Muscle layer of duodenum (tissue), 2 donors: ENCODE measurements around the gene SIRPA.

Experiments
- H3K27ac ChIP-seq: one replicate; pipeline ENCODE4 v1.7.0; 2013; ENCODE audit warnings: mild to moderate bottlenecking, low read length
- H3K27me3 ChIP-seq: one replicate; pipeline ENCODE4 v1.7.0; 2013; ENCODE audit warnings: low read depth, mild to moderate bottlenecking, control low read depth, low read length
- H3K36me3 ChIP-seq, 2 donors: one replicate each; pipeline ENCODE4 v1.7.0; 2013; ENCODE audit warnings: low read length in 2 of 2, control low read depth in 1 of 2, mild to moderate bottlenecking in 1 of 2; ENCODE audit not compliant: insufficient read depth in 2 of 2, control insufficient read depth in 1 of 2
- H3K4me1 ChIP-seq, 2 donors: one replicate each; pipeline ENCODE4 v1.7.0; 2013; ENCODE audit warnings: low read length in 2 of 2, mild to moderate bottlenecking in 2 of 2, control low read depth in 1 of 2, moderate library complexity in 1 of 2; ENCODE audit not compliant: insufficient read depth in 2 of 2, control insufficient read depth in 1 of 2
- H3K4me3 ChIP-seq, 2 donors: one replicate each; pipeline ENCODE4 v1.7.0; 2013; ENCODE audit warnings: low read length in 2 of 2, low read depth in 1 of 2, mild to moderate bottlenecking in 1 of 2
- H3K9me3 ChIP-seq, 2 donors: one replicate each; pipeline ENCODE4 v1.7.0; 2013; ENCODE audit warnings: low read length in 2 of 2, control low read depth in 1 of 2, mild to moderate bottlenecking in 1 of 2; ENCODE audit not compliant: control insufficient read depth in 1 of 2
- donor health status: healthy.

The SIRPA gene

GRCh38 chr20:1953621-1954020 is 58.4 kb downstream of the SIRPA start:
- H3K36me3 ChIP-seq, result no peaks in the 10 kb centered on the region
- no peak overlapping the region for H3K27ac ChIP-seq
- no peaks in the 10 kb centered on the region for H3K9me3 ChIP-seq
- no peaks in the 10 kb centered on the region for H3K4me1 ChIP-seq
- no peaks in the 10 kb centered on the region for H3K27me3 ChIP-seq
- no peak overlapping the region for H3K4me3 ChIP-seq

DNA sequence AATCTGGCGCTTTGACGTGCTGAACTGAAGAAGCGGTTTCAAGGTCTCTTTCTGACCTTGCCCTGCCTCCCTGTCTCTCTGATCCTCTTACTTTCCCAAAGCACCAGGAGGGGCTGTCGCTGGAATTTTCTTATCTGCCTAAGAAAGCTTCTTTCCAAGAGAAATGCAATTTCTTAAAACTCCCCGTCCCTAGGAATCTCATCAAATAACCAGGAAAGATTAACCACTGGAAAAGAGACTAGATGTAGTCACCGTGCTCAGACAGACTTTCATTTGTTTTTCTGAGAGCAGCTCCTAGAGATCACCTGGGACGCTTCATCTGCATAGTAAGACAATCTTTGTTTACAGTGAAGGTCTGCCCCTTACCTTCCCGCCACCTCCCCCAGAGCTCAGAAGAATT is 60.0 kb downstream of the SIRPA start:
- no peak overlapping the region for H3K4me3 ChIP-seq
- H3K27ac ChIP-seq, result no peak overlapping the region
- H3K9me3 ChIP-seq, result no peaks in the 10 kb centered on the region
- H3K4me1 ChIP-seq, result no peaks in the 10 kb centered on the region
- H3K36me3 ChIP-seq, result no peaks in the 10 kb centered on the region
- no peaks in the 10 kb centered on the region for H3K27me3 ChIP-seq

DNA sequence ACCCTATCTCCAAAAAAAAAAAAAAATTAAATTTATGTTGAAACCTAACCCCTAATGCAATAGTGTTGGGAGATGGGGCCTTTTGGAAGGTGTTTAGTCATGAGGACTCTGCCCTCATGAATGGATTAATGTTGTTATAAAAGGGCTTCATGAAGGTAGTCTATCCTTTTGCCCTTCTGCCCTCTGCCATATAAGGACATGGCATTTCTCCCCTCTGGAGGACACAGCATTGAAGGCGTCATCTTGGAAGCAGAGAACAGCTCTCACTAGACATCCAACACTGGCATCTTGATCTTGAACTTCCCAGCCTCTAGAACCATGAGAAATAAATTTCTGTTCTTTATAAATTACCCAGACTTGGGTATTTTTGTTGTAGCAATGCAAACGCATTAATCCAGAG is 63.2 kb downstream of the SIRPA start:
- Histone ChIP-seq H3K36me3 (no peaks in the 10 kb centered on the region), H3K4me1 (no peaks in the 10 kb centered on the region), H3K4me3 (no peak overlapping the region), H3K27me3 (no peaks in the 10 kb centered on the region), H3K9me3 (no peaks in the 10 kb centered on the region), H3K27ac (no peak overlapping the region)

DNA sequence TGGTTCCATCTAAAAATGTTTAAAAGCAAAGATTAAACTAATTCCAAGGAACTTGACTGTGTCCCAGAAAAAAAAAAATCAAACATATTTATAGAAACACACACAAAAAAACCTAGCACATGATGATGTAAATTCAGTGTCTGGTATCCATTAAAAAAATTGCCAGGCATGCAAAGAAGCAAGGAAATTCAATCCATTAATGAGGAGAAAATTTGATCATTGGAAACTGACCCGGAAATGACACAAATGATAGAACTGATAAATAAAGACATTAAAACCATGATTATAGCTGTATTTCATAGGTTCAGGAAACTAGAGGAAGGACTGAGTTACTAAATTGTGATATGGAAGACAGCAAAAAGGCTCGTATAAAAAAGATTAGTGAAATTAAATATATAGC is 63.9 kb downstream of the SIRPA start:
- Histone ChIP-seq H3K27ac (no peak overlapping the region), H3K9me3 (no peaks in the 10 kb centered on the region), H3K36me3 (no peaks in the 10 kb centered on the region), H3K27me3 (no peaks in the 10 kb centered on the region), H3K4me1 (no peaks in the 10 kb centered on the region), H3K4me3 (no peak overlapping the region)

GRCh38 chr20:1961374-1961773 is 66.2 kb downstream of the SIRPA start:
- Histone ChIP-seq H3K4me1 (peaks cover 0 to 8% of the 10 kb centered on the region in 2 donors), H3K27me3 (no peaks in the 10 kb centered on the region), H3K9me3 (no peaks in the 10 kb centered on the region), H3K27ac (no peak overlapping the region), H3K36me3 (no peaks in the 10 kb centered on the region), H3K4me3 (no peak overlapping the region)

DNA sequence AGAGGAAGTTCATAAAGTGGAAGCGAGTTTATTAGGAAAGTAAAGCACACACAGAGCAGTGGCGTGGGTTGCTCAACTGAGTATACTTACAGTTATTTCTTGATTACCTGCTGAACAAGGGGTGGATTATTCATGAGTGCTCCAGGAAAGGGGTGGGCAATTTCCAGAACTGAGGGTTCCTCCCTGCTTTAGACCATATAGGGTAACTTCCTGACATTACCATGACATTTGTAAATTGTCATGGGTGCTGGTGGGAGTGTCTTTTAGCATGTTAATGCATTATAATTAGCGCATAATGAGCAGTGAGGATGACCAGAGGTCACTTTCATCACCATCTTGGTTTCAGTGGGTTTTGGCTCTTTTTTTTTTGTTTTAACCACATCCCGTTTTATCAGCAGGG is 68.9 kb downstream of the SIRPA start:
- Histone ChIP-seq H3K4me3 (no peak overlapping the region), H3K9me3 (no peaks in the 10 kb centered on the region), H3K4me1 (peaks cover 0 to 8% of the 10 kb centered on the region in 2 donors), H3K27me3 (no peaks in the 10 kb centered on the region), H3K36me3 (no peaks in the 10 kb centered on the region), H3K27ac (no peak overlapping the region)

DNA sequence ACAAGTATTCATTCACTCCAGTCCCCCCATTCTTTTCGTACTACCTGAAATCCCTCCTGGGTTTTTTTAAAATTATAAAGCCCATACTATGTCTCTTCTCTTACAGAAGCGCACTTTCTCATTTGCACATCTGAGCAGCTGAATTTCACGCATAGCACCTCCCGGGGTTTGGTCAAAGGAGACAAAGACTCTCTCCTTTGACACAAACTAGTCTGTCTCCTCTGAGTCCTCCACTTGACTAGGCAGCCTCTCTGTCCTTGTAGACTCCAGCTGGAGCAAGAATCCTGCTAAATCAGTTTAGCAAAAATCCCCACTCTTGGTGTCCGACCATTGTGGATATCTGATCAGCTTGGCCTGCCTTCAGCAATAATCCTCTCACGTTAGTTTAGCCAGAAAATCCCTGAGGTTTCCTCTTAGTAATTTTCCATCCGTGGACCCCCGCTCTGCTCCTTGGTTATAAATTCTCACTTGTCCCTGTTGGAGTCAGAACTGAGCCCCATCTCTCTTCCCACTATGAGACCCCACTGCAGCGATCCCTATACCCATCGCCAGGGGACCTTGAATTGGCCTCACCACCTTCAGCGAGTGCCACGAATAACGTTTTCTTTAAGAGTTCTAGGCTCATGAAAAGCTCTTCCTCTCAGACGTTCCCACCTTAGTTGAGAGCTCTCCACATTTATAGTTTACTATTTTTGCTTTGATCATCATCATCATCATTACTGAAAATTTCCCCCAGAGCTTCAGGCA is 69.6 kb downstream of the SIRPA start:
- Histone ChIP-seq H3K9me3 (no peaks in the 10 kb centered on the region), H3K4me3 (peak overlapping the region in 1 of 2 donors; percentile 26), H3K4me1 (peaks cover 0 to 8% of the 10 kb centered on the region in 2 donors), H3K27ac (no peak overlapping the region), H3K27me3 (no peaks in the 10 kb centered on the region), H3K36me3 (no peaks in the 10 kb centered on the region)

DNA sequence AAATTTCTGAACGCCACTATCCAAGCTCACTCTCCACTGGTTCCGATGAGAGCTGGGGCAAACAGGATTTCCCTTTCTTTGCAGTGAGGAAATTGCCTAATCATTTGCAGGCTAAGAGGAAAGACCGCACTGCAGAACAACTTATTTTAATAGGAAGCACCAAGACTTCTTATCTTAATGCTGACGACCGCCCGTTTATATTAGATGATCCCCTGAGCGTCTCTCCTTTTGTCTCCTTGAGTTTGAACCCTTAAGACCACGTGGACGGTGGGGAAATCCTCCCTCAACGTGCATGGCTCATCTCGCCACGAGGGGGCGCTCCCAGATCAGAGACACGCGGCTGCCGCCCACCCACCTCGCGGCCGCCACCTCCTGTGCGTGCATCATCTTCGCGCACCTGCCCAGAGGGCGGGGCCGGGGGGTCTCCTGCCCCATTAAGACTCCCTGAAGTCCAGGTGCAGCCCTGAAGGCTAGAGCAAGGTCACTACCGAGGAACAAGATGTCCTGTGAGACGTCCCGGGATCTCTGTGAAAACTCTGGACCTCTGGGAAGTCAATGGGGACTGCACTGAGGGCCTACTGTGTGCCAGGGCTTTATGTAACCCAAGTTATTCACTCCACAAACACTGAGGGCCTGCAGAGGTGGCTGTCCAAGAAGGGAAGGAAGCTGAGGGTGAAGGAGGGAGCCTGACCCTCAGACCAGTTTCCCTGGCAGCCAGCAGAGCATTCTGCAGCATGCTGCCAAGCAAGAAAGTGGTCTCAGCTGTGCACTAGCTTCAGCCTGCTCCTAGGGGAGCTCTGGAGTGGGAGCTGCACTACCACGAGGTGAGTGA is 70.5 kb downstream of the SIRPA start:
- Histone ChIP-seq H3K36me3 (no peaks in the 10 kb centered on the region), H3K4me3 (peak overlapping the region; percentile 23 to 26), H3K4me1 (peaks cover 0 to 8% of the 10 kb centered on the region in 2 donors), H3K27ac (no peak overlapping the region), H3K9me3 (no peaks in the 10 kb centered on the region), H3K27me3 (no peaks in the 10 kb centered on the region)

DNA sequence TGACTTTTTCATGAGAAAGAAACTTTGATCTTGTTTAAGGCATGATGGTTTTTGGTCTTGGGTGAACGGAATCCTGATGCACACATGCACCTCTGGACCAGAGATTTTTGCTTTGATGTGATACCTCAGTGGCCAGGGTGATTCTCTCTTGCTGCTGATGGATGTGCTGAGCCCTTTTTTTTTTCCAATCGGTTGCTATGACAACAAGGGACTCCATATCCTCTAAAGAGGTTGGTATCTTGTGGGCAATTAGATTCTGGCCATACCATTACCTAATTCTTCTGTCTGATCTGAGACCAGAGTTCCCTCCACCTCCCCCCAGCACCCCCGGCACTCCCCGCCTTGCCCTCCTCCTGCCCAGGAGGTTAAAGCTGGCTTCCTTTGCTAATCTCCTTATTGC is 73.8 kb downstream of the SIRPA start:
- H3K27me3 ChIP-seq, result no peaks in the 10 kb centered on the region
- H3K4me1 ChIP-seq, result peaks cover 0 to 8% of the 10 kb centered on the region in 2 donors
- no peak overlapping the region for H3K4me3 ChIP-seq
- no peaks in the 10 kb centered on the region for H3K36me3 ChIP-seq
- no peak overlapping the region for H3K27ac ChIP-seq
- no peaks in the 10 kb centered on the region for H3K9me3 ChIP-seq

DNA sequence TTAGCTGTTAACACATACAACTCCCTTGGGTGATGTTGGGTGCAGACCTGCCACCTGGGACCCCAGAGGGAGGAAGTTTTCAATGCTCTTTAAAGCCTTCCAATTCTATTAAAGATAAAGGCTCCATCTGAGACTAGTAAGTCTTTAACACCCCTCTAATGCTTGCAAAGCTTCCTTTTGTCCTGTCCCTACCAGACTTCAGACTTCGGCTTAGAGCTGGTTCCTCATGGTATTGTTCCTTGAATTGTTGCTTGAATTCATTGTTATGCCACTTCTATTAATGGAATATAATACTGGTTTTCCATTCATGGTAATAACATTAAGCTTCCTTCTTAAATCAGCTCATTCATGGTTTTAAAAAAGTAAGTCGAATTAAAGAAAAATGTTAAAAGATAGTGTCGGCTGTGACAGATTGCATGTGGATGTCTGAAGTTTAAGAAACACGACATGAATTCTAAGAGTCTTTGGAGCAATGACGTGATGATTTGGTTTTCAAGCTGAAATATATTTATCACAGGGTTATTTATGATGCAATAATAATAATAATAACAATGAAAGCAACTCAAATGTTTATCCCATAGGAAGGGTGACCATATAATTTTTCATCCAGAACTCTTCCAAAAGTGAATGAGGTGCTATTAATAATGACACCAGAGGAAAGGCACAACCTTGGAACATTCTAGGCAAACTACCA is 76.8 kb downstream of the SIRPA start:
- no peaks in the 10 kb centered on the region for H3K9me3 ChIP-seq
- no peaks in the 10 kb centered on the region for H3K36me3 ChIP-seq
- H3K4me3 ChIP-seq, result no peak overlapping the region

More for the DNA sequence above, 76.8 kb downstream of the SIRPA start:
- Histone ChIP-seq H3K27ac (no peak overlapping the region), H3K27me3 (no peaks in the 10 kb centered on the region), H3K4me1 (no peaks in the 10 kb centered on the region)
